ENCODE measurements around the gene PRKAG2. TPM values are rescaled to one million over a fixed set of nuclear protein-coding genes. Genes with fewer than 3 reads are reported as not detected.

PRKAG2 gene
- total and polyA plus RNA-seq, 4 donors: 3.6 to 25.1 (median 16.8) TPM

- Histone ChIP-seq H3K4me3 (ENCODE audit: low read depth in 1 of 3, low read length in 3 of 3) (no peak overlapping the region), H3K9ac (ENCODE audit: low read depth in 1 of 2, low read length in 2 of 2) (no peak overlapping the region), H3K27me3 (ENCODE audit: control insufficient read depth in 4 of 4, insufficient read depth in 4 of 4, low read length in 3 of 4) (no peaks in the 10 kb centered on the region), H3K9me3 (ENCODE audit: control insufficient read depth in 4 of 4, low read length in 3 of 4) (no peaks in the 10 kb centered on the region), H3K36me3 (ENCODE audit: control insufficient read depth in 4 of 4, insufficient read depth in 3 of 4, low read depth in 1 of 4, low read length in 3 of 4) (no peaks in the 10 kb centered on the region), H3K4me1 (ENCODE audit: control insufficient read depth in 4 of 4, insufficient read depth in 4 of 4, low read length in 3 of 4) (peaks cover 18 to 47% (median 30%) of the 10 kb centered on the region in 4 donors), H3K27ac (ENCODE audit: low read depth in 1 of 2, low read length in 2 of 2) (peak overlapping the region; percentile 93 to 97)
- TF ChIP-seq HNF4A (conservative IDR thresholded peaks at IDR 0.05) (no peak), CTCF (IDR thresholded peaks at IDR 0.05; ENCODE audit: low read depth, low read length, missing input control) (no peak), ZBTB33 (IDR thresholded peaks at IDR 0.05) (no peak), HNF4G (IDR thresholded peaks at IDR 0.05) (no peak), ATF3 (IDR thresholded peaks at IDR 0.05) (no peak), TAF1 (conservative IDR thresholded peaks at IDR 0.05) (no peak)
- DNase-seq (ENCODE audit: low spot score): no peak
- 94% methylated on average over 8 of the region's 8 CpGs for WGBS
Observed at GRCh38 chr7:151817981-151818673, 58.8 kb downstream of the PRKAG2 start.

GRCh38 chr7:151817315-151817690, 59.6 kb downstream of the PRKAG2 start:
- Histone ChIP-seq H3K27ac (ENCODE audit: low read depth in 1 of 2, low read length in 2 of 2) (no peak overlapping the region), H3K4me3 (ENCODE audit: low read depth in 1 of 3, low read length in 3 of 3) (no peak overlapping the region), H3K27me3 (ENCODE audit: control insufficient read depth in 4 of 4, insufficient read depth in 4 of 4, low read length in 3 of 4) (no peaks in the 10 kb centered on the region), H3K36me3 (ENCODE audit: control insufficient read depth in 4 of 4, insufficient read depth in 3 of 4, low read depth in 1 of 4, low read length in 3 of 4) (no peaks in the 10 kb centered on the region), H3K9ac (ENCODE audit: low read depth in 1 of 2, low read length in 2 of 2) (no peak overlapping the region), H3K4me1 (ENCODE audit: control insufficient read depth in 4 of 4, insufficient read depth in 4 of 4, low read length in 3 of 4) (peaks cover 19 to 43% (median 29%) of the 10 kb centered on the region in 4 donors), H3K9me3 (ENCODE audit: control insufficient read depth in 4 of 4, low read length in 3 of 4) (no peaks in the 10 kb centered on the region)
- no peak for DNase-seq (ENCODE audit: low spot score)
- TF ChIP-seq MAX (IDR thresholded peaks at IDR 0.05) (no peak), ZBTB33 (IDR thresholded peaks at IDR 0.05) (no peak), RAD21 (IDR thresholded peaks at IDR 0.05) (no peak), HNF4A (conservative IDR thresholded peaks at IDR 0.05) (no peak), JUND (IDR thresholded peaks at IDR 0.05) (no peak), CTCF (IDR thresholded peaks at IDR 0.05; ENCODE audit: low read depth, low read length, missing input control) (no peak), REST (IDR thresholded peaks at IDR 0.05) (no peak), RXRA (IDR thresholded peaks at IDR 0.05) (no peak), GABPA (IDR thresholded peaks at IDR 0.05 in 1 of 2, conservative IDR thresholded peaks at IDR 0.05 in 1 of 2) (no peak)
- WGBS: 90% methylated on average over 4 of the region's 4 CpGs
